HG03060 (cell line): ENCODE data around the gene PROCR.
"Not testable (repeated sequence)": the region's sequence is repeated elsewhere in the genome, so short reads cannot be mapped to it uniquely, and the experiment has no call there.

ENCODE experiments used
- ATAC-seq: cut with Tn5 transposase; IDR thresholded peaks from one replicate; pipeline ENCODE4 v1.9.1; 2021; ENCODE audit warnings: low read depth, moderate number of reproducible peaks; ENCODE audit not compliant: unreplicated experiment

The PROCR gene

GRCh38 chr20:35164531-35164930 is 7.3 kb upstream of the PROCR start:
- ATAC-seq, result not testable (repeated sequence)

- no peak for ATAC-seq
Measured at GRCh38 chr20:35165221-35166185, 6.4 kb upstream of the PROCR start.

GRCh38 chr20:35166242-35166830 is 5.5 kb upstream of the PROCR start:
- no peak for ATAC-seq

DNA sequence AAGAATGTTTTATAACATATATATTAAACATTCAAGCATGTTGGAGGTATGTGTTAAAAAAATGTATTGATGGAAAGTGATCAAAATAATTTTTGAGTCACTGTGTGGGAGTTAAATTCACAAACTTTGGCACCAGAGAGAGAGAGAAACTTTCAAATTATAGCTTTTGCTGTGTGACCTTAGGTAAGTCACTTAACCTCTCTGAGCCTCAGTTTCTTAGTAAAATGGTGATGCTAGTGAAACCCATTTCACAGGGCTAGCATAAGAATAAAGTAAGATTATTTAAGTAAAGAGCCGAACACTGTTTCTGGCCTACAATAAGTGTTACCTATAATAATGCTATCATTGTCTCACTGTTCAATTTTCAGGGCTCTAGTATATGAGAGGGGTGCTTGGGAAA is 4.1 kb upstream of the PROCR start:
- ATAC-seq, result no peak

DNA sequence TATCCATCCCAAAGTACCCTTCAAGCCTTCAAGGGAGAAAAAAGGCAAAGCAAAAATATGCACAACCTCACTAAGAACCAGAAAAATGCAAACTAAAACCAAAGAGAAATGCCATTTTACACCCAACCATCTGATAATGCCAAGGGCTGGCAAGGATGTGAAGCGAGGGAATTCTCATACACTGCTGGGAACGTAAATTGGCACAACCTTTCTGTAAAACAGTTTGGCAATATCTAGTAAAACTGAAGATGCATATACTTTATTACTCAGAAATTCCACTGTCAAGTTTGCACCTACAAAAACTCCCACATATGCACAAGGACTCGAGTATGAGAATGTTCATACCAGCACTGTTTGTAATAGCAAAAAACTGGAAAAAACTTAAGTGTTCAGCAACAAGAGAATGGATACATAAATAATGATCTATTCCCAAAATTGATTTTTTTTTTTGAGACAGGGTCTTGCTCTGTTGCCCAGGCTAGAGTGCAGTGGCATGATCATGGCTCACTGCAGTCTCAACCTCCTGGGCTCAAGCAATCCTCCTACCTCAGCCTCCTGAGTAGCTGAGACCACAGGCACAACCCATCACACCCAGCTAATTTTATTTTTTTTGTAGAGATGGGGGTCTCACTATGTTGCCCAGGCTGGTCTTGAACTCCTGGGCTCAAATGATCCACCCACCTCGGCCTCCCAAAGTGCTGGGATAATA is 3.0 kb upstream of the PROCR start:
- not testable (repeated sequence) for ATAC-seq

GRCh38 chr20:35171438-35171752 is 477 bp upstream of the PROCR start:
- ATAC-seq, result no peak

- ATAC-seq, result no peak
Measured at GRCh38 chr20:35172434-35172806, 548 bp downstream of the PROCR start.

GRCh38 chr20:35173576-35174192 is 1.8 kb downstream of the PROCR start:
- no peak for ATAC-seq

- ATAC-seq, result no peak
Measured at GRCh38 chr20:35174458-35175216, 2.8 kb downstream of the PROCR start.

GRCh38 chr20:35176132-35176531 is 4.3 kb downstream of the PROCR start:
- ATAC-seq, result no peak

DNA sequence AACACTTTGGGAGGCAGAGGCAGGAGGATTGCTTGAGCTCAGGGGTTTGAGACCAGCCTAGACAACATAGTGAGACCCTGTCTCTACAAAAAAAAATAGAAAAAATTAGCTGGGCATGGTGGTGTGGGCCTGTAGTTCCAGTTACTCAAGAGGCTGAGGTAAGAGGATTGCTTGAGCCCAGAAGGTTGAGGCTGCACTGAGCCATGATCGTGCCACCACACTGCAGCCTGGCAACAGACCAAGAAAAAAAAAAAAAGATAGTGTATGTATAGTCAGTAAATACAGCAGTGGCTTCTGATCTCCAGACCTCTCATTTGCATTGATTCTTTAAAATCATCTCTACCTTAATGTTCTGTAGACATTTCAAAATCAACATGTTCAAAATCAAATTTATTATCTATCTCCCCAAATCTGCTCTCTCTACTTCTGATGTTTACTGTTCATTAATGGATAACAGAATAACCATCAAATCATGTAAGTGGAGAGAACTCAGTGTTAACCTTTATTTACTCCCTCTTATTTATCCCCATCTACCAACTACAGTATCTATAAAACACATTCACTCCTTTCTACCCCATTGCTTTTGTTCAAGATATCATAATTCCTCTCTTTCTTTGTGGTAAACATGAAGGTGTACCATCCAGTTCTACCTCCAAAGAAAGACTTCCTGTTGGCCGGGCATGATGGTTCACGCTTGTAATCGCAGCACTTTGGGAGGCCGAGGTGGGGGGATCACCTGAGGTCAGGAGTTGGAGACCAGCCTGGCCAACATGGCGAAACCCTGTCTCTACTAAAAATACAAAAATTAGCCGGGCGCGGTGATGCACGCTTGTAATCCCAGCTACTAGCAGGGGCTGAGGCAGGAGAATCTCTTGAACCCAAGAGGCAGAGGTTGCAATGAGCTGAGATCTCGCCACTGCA is 7.7 kb downstream of the PROCR start:
- ATAC-seq, result no peak

DNA sequence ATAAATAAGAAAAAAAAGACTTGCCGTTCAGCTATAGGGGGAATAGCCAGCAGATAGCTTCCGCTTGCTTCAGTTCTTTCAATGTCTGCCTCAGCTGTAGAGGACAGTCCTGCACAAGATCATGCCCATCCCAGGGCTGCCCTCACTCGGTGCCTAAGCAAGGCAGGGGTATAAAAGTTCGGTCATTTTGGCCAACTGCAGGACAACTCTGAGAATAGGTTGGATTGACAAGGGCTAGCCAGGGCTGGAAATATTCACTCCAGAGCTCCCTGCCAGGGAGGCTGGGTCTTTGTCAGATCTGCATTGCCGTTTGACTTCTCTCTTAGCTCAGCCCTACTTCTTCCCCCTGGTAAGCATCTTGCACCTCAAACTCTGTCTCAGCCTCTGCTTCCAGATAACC is 8.4 kb downstream of the PROCR start:
- ATAC-seq, result no peak

GRCh38 chr20:35181731-35182130 is 9.9 kb downstream of the PROCR start:
- ATAC-seq, result no peak

GRCh38 chr20:35186691-35187289 is 14.9 kb downstream of the PROCR start:
- ATAC-seq, result not testable (repeated sequence)

GRCh38 chr20:35187584-35188190 is 15.8 kb downstream of the PROCR start:
- ATAC-seq, result no peak

DNA sequence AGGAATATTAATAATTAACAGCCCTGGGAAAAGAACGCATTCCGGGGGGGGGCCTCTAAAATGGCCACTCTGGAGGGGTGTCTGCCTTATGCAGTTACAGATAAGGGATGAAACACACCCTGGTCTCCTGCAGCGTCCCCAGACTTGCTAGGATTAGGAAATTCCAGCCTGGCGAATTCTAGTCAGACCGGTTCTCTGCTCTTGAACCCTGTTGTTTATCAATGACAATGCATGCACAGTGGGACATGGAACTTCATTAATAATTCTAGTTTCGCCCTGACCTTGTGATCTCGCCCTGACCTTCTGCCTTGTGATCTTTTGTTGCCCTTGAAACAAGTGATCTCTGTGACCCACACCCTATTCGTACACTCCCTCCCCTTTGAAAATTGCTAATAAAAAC is 17.4 kb downstream of the PROCR start:
- ATAC-seq, result not testable (repeated sequence)

GRCh38 chr20:35190556-35190955 is 18.7 kb downstream of the PROCR start:
- no peak for ATAC-seq

- no peak for ATAC-seq
Measured at GRCh38 chr20:35191419-35192117, 19.7 kb downstream of the PROCR start.
